NCI-H2171 treated with DMSO at 0.1 percent for 48 hours (cell line): ENCODE results near the gene MGST3.
"Not testable (repeated sequence)": the region's sequence is repeated elsewhere in the genome, so short reads cannot be mapped to it uniquely, and the experiment has no call there.

Source experiments
- DNase-seq: peaks from one replicate; lab custom pipeline; 2025; lab: John Stamatoyannopoulos, UW

The MGST3 gene

DNA sequence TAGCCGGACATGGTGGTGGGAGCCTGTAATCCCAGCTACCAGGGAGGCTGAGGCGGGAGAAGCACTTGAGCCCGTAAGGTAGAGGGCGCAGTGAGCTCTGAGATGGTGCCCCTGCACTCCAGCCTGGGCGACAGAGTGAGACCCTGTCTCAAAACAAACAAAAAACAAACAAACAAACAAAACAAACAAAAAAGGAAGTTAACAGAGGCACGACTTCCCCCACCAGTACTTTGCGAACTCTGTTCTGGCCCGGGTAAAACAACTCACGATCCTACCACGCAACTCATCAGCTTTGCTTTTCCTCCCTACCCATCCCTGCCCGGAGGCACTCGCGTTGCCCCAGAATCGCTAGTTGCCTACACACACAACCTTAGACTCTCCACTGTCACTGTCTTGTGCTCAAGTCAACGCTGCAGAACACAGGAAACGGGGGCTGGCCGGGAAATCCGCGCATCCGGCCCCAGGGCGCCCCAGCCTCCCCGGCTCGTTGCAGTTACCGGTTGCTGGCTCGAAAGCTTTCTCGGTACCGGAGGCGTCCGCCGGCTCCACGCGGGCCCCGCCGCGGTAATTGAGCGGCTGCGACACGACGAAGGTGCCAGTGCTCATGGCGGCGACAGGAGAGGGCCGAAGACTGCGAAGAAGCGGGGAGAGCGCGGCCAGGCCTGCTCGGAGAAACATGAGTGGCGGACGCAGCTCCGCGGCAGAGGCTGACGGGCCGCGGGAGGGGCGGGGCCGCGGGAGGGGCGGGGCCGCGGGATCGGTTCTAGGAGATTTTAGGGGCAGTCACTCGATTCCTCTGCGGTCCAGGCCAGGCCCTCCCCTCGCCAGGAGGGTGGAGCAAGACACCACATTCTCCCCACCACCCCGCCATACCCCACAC lies 67.1 kb downstream of the MGST3 start, which contains the start of gene ALDH9A1:
ALDH9A1 (minus strand) TSS at position 682 of the 880 bp plus-strand sequence; CDS start at position 678, 4 bp downstream.
- peak; percentile 92 for DNase-seq

GRCh38 chr1:165698761-165699052 lies 67.7 kb downstream of the MGST3 start:
- DNase-seq = no peak

GRCh38 chr1:165699577-165699976 lies 68.5 kb downstream of the MGST3 start:
- DNase-seq = no peak

GRCh38 chr1:165701922-165702321 lies 70.9 kb downstream of the MGST3 start:
- DNase-seq = not testable (repeated sequence)

DNA sequence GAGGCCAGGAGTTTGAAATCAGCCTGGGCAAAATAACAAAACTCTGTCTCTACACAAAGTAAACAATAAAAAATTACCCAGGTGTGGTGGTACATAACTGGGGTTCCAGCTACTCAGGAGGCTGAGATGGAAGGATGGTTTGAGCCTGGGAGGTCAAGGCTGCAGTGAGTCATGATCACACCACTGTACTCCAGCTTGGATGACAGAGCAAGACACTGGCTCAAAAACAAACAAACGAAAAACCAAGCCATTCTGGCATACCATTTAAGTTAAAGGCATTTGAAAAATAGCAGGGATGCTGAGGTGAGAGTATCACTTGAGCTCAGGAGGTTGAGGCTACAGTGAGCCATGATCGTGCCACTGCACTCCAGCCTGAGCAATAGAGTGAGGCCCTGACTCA lies 72.6 kb downstream of the MGST3 start:
- no peak for DNase-seq
